GOT3 (cell line): ENCODE results near the gene C10orf90.

Experiments
- DNase-seq: peaks from one replicate; lab custom pipeline; 2025; ENCODE audit warnings: mixed read lengths; lab: John Stamatoyannopoulos, UW

C10orf90 gene

GRCh38 chr10:126670056-126670894 lies at the start of gene C10orf90:
C10orf90 (minus strand) TSS chr10:126670693; CDS start chr10:126670480, 213 bp downstream.
- no peak for DNase-seq

- no peak for DNase-seq
Measured at GRCh38 chr10:126716366-126716765, 45.9 kb upstream of the C10orf90 start.

GRCh38 chr10:126713594-126713993 lies 43.1 kb upstream of the C10orf90 start:
- no peak for DNase-seq

- DNase-seq = no peak
Measured at GRCh38 chr10:126712681-126713080, 42.2 kb upstream of the C10orf90 start.

GRCh38 chr10:126705951-126706565 lies 35.6 kb upstream of the C10orf90 start:
- DNase-seq = no peak

- DNase-seq = no peak
Measured at GRCh38 chr10:126705131-126705530, 34.6 kb upstream of the C10orf90 start.

GRCh38 chr10:126704649-126705048 lies 34.2 kb upstream of the C10orf90 start:
- no peak for DNase-seq

- DNase-seq = no peak
Measured at GRCh38 chr10:126702181-126702580, 31.7 kb upstream of the C10orf90 start.

GRCh38 chr10:126701526-126701925 lies 31.0 kb upstream of the C10orf90 start:
- DNase-seq = no peak

- no peak for DNase-seq
Measured at GRCh38 chr10:126696684-126697083, 26.2 kb upstream of the C10orf90 start.

GRCh38 chr10:126691456-126691855 lies 21.0 kb upstream of the C10orf90 start:
- no peak for DNase-seq

- DNase-seq = no peak
Measured at GRCh38 chr10:126690534-126690933, 20.0 kb upstream of the C10orf90 start.

- no peak for DNase-seq
Measured at GRCh38 chr10:126689461-126689994, 19.0 kb upstream of the C10orf90 start.

- DNase-seq = no peak
Measured at GRCh38 chr10:126687121-126687606, 16.7 kb upstream of the C10orf90 start.

GRCh38 chr10:126686719-126687118 lies 16.2 kb upstream of the C10orf90 start:
- no peak for DNase-seq

GRCh38 chr10:126686268-126686667 lies 15.8 kb upstream of the C10orf90 start:
- no peak for DNase-seq

GRCh38 chr10:126685756-126686155 lies 15.3 kb upstream of the C10orf90 start:
- DNase-seq = no peak

GRCh38 chr10:126684171-126684745 lies 13.8 kb upstream of the C10orf90 start:
- DNase-seq = no peak

- no peak for DNase-seq
Measured at GRCh38 chr10:126683466-126683865, 13.0 kb upstream of the C10orf90 start.

GRCh38 chr10:126675656-126676438 lies 5.4 kb upstream of the C10orf90 start:
- DNase-seq = no peak

GRCh38 chr10:126674741-126675515 lies 4.4 kb upstream of the C10orf90 start:
- DNase-seq = no peak
